Mesodermal cell (in vitro differentiated cells): Measurements from ENCODE around the gene ADAMTSL1.

Source experiments
- H3K27ac ChIP-seq: 2 replicates; pipeline ENCODE4 v1.7.0; 2013; ENCODE audit warnings: mild to moderate bottlenecking, low read depth, low read length, moderate library complexity; ENCODE audit not compliant: severe bottlenecking
- H3K36me3 ChIP-seq: 2 replicates; pipeline ENCODE4 v1.7.1; 2013; ENCODE audit warnings: mild to moderate bottlenecking, low read length, moderate library complexity; ENCODE audit not compliant: control insufficient read depth, insufficient read depth
- H3K4me1 ChIP-seq: one replicate; pipeline ENCODE4 v1.7.1; 2013; ENCODE audit warnings: mild to moderate bottlenecking, low read length; ENCODE audit not compliant: insufficient read depth, control insufficient read depth, poor library complexity, severe bottlenecking
- H3K4me3 ChIP-seq: 2 replicates; pipeline ENCODE4 v1.7.0; 2013; ENCODE audit warnings: low read length, control low read depth, mild to moderate bottlenecking; ENCODE audit not compliant: insufficient read depth, poor library complexity, severe bottlenecking; ENCODE audit errors: extremely low read depth
- H3K9me3 ChIP-seq: 2 replicates; pipeline ENCODE4 v1.7.1; 2013; ENCODE audit warnings: mild to moderate bottlenecking, low read length, moderate library complexity; ENCODE audit not compliant: control insufficient read depth
- WGBS, 2 experiments: methylation state at CpG; one replicate each; pipeline ENCODE4 v1.1.5; 2013; ENCODE audit warnings: missing lambda C conversion rate in 2 of 2; ENCODE audit not compliant: insufficient coverage in 2 of 2; 5-methylcytosine and 5-hydroxymethylcytosine counted together

The ADAMTSL1 gene

DNA sequence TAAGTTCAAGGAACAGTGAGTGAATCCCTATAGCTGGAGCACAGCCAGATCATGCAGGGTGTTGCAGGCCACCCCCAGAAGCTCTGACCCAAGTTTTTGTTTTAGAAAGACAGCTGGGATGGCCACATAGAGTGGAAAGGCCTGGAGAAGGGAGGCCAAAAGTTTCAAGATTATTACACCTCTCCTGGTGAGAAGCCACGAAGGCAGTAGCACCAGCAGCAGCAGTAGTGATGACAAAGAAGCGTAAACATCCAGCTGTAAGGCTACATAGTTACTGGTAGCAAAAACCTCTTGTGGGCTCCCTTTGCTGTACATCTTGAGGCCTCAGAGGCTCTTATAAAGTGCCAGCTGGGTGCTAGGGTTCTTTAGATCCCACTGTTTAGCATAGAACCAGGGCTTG is 11.8 kb downstream of the ADAMTSL1 start:
- Histone ChIP-seq H3K4me3 (no peak overlapping the region), H3K27ac (peak overlapping the region; percentile 16), H3K9me3 (no peaks in the 10 kb centered on the region), H3K4me1 (peaks cover 20% of the 10 kb centered on the region), H3K36me3 (no peaks in the 10 kb centered on the region)
- WGBS, 2 experiments = 79 to 85% methylated on average over 2 of the region's 2 CpGs

GRCh38 chr9:18487611-18488010 is 13.7 kb downstream of the ADAMTSL1 start:
- H3K36me3 ChIP-seq = no peaks in the 10 kb centered on the region
- 88 to 93% methylated on average over 1 to 2 of the region's 7 CpGs for WGBS, 2 experiments
- peaks cover 27% of the 10 kb centered on the region for H3K4me1 ChIP-seq
- H3K9me3 ChIP-seq = no peaks in the 10 kb centered on the region
- no peak overlapping the region for H3K27ac ChIP-seq
- H3K4me3 ChIP-seq = no peak overlapping the region

- Histone ChIP-seq H3K36me3 (no peaks in the 10 kb centered on the region), H3K4me1 (peaks cover 32% of the 10 kb centered on the region), H3K27ac (no peak overlapping the region), H3K4me3 (no peak overlapping the region), H3K9me3 (no peaks in the 10 kb centered on the region)
- WGBS, 2 experiments = 93% methylated on average over 2 of the region's 2 CpGs; no CpG with 5 or more reads in 1 of the 2 experiments
Measured at GRCh38 chr9:18488886-18489285, 14.9 kb downstream of the ADAMTSL1 start.

GRCh38 chr9:18489861-18490260 is 15.9 kb downstream of the ADAMTSL1 start:
- H3K9me3 ChIP-seq = no peaks in the 10 kb centered on the region
- H3K4me3 ChIP-seq = no peak overlapping the region
- H3K4me1 ChIP-seq = peaks cover 34% of the 10 kb centered on the region
- H3K36me3 ChIP-seq = no peaks in the 10 kb centered on the region
- peak overlapping the region; percentile 76 for H3K27ac ChIP-seq
- WGBS, 2 experiments = 96 to 100% methylated on average over 2 of the region's 2 CpGs

GRCh38 chr9:18490641-18491370 is 16.9 kb downstream of the ADAMTSL1 start:
- Histone ChIP-seq H3K9me3 (no peaks in the 10 kb centered on the region), H3K4me1 (peaks cover 32% of the 10 kb centered on the region), H3K36me3 (no peaks in the 10 kb centered on the region), H3K4me3 (no peak overlapping the region), H3K27ac (peak overlapping the region; percentile 76)
- 57 to 78% methylated on average over 6 to 7 of the region's 7 CpGs for WGBS, 2 experiments

DNA sequence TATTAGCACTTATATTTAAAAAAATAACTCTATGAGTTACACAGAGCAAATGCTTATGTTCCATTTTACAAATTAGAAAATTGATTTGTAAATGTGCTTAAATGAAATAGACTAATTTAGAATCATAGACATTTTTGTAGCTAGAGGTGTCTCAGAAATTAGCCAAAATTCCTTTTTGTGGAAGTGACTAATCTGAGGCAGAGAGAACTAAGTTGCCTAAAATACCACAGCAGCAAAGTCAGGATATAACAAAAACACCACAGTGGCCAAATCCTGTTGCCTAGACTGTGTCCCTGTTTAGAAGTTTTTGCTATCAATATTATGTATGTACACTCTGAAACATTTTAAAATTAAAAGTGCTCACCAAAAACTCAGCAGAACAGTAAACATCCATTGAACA is 18.7 kb downstream of the ADAMTSL1 start:
- Histone ChIP-seq H3K36me3 (no peaks in the 10 kb centered on the region), H3K9me3 (no peaks in the 10 kb centered on the region), H3K27ac (no peak overlapping the region), H3K4me1 (peaks cover 25% of the 10 kb centered on the region), H3K4me3 (no peak overlapping the region)

- Histone ChIP-seq H3K27ac (no peak overlapping the region), H3K36me3 (no peaks in the 10 kb centered on the region), H3K9me3 (no peaks in the 10 kb centered on the region), H3K4me3 (no peak overlapping the region), H3K4me1 (peaks cover 25% of the 10 kb centered on the region)
- 96 to 100% methylated on average over 2 to 3 of the region's 3 CpGs for WGBS, 2 experiments
Measured at GRCh38 chr9:18493451-18493993, 19.6 kb downstream of the ADAMTSL1 start.

- H3K9me3 ChIP-seq = no peaks in the 10 kb centered on the region
- WGBS, 2 experiments = 92 to 93% methylated on average over 2 of the region's 3 CpGs
- no peaks in the 10 kb centered on the region for H3K36me3 ChIP-seq
- no peak overlapping the region for H3K27ac ChIP-seq
- no peak overlapping the region for H3K4me3 ChIP-seq
- H3K4me1 ChIP-seq = peaks cover 20% of the 10 kb centered on the region
Measured at GRCh38 chr9:18495065-18495464, 21.1 kb downstream of the ADAMTSL1 start.

DNA sequence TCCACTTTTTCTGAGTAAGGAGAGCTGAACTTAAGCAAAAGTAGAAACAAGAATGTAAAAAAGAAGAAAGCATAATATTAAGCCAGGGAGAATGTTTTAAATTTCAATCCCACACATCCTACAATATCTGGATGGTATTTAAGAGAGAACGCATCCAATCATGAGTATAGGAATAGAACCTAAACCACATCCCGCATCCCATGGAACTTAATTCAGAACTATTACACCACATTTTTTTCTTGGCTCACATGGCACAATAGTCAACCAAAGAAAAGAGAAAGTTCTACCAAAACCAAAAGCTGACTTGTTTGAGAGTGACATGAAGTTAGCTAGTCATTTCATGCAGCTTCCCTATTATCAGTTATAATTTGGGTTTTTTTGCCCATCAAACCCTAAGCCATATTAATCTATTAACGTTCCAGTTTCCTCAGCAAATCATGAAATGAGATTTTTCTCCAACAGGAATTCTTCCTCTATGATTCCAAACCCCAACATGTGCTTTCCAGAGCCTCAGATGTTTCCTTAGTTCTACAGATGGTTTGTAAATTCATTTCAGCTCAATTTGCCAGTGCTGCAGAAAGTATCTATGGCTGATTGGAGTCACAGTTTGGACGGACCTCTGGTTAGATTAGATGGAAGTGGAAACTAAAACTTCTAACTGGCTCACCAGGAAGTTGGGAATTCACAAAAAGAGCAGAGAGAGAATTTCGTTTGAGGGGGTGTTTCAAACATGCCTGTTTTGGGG is 22.5 kb downstream of the ADAMTSL1 start:
- Histone ChIP-seq H3K9me3 (no peaks in the 10 kb centered on the region), H3K36me3 (no peaks in the 10 kb centered on the region), H3K27ac (no peak overlapping the region), H3K4me1 (peaks cover 10% of the 10 kb centered on the region), H3K4me3 (no peak overlapping the region)
- 67 to 84% methylated on average over 2 of the region's 5 CpGs for WGBS, 2 experiments

DNA sequence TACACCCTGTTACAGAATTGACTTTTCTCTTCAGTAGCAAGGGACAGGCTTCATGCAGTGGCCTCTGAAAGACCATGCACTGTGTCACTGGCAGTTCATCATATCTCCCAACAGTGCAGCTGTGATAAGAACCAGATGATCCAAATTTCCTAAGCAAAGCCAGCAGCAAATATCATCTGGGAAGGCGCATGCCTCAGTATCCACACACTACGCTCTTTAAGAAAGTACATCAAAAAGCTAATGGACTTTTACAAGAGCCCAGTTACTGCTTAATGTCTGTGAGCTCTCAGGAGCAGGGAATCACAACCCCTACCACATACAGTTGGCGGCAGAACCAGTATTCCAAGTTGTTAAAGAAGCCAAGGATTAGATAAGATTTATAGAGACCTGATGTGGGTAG is 25.1 kb downstream of the ADAMTSL1 start:
- Histone ChIP-seq H3K9me3 (no peaks in the 10 kb centered on the region), H3K4me1 (peaks cover under 1% of the 10 kb centered on the region), H3K36me3 (no peaks in the 10 kb centered on the region), H3K27ac (no peak overlapping the region), H3K4me3 (no peak overlapping the region)
- WGBS, 2 experiments = 100% methylated on average over 2 of the region's 3 CpGs; no CpG with 5 or more reads in 1 of the 2 experiments

GRCh38 chr9:18499980-18500379 is 26.0 kb downstream of the ADAMTSL1 start:
- WGBS, 2 experiments = 69 to 92% methylated on average over 1 of the region's 1 CpG
- H3K36me3 ChIP-seq = no peaks in the 10 kb centered on the region
- no peaks in the 10 kb centered on the region for H3K9me3 ChIP-seq
- H3K4me3 ChIP-seq = no peak overlapping the region
- H3K27ac ChIP-seq = no peak overlapping the region
- H3K4me1 ChIP-seq = no peaks in the 10 kb centered on the region
